Fibroblast of villous mesenchyme (primary cell): ENCODE data around the gene LAG3. TPM values are rescaled to one million over a fixed set of nuclear protein-coding genes. Genes with fewer than 3 reads are reported as not detected.

Experiments
- DNase-seq: peaks from one replicate; pipeline ENCODE4 v3.0.0-alpha.2; 2010; ENCODE audit warnings: low read depth
- H3K4me3 ChIP-seq: 2 replicates; pipeline ENCODE4 v1.5.1; 2011; ENCODE audit warnings: low read depth, mild to moderate bottlenecking, low read length
- CTCF ChIP-seq: IDR thresholded peaks from 2 replicates; pipeline ENCODE4 v1.5.1; 2012; ENCODE audit warnings: low read depth, mild to moderate bottlenecking, low read length; ENCODE audit not compliant: insufficient read depth
- total RNA-seq: library from RNA; depleted of rRNA; stranded (reverse); fragments of >200 nt; gene quantifications from 2 replicates; pipeline ENCODE4 v1.2.3, GENCODE V29; 2012

The LAG3 gene
- total RNA-seq, 1 donor = 0.43 TPM

DNA sequence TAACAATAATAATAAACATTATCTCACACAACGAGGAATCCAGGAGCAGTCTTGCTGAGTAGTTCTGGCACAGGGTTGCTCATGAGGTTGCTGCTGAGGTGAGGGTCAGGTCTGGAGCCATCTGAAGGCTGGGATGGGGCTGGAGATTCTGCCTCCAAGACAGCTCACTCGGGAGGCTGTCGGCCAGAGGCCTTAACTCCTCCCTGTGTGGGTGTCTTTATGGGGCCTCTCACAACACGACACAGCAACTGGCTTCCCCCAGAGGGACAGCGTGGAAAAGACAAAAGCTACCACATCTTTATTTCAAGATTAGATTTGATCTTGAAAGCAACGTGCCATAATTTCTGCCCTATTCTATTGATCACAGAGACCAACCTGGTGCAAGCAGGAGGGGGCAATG lies 9.8 kb downstream of the LAG3 start:
- no peak for TF ChIP-seq CTCF
- DNase-seq = no peak

GRCh38 chr12:6782850-6783566 lies 10.7 kb downstream of the LAG3 start:
- no peak for TF ChIP-seq CTCF

More for the DNA sequence above, 9.8 kb downstream of the LAG3 start:
- no peak overlapping the region for H3K4me3 ChIP-seq

GRCh38 chr12:6783828-6784227 lies 11.5 kb downstream of the LAG3 start:
- DNase-seq = no peak
- TF ChIP-seq CTCF = no peak
- no peak overlapping the region for H3K4me3 ChIP-seq

More at GRCh38 chr12:6782850-6783566, 10.7 kb downstream of the LAG3 start:
- no peak for DNase-seq
- no peak overlapping the region for H3K4me3 ChIP-seq

DNA sequence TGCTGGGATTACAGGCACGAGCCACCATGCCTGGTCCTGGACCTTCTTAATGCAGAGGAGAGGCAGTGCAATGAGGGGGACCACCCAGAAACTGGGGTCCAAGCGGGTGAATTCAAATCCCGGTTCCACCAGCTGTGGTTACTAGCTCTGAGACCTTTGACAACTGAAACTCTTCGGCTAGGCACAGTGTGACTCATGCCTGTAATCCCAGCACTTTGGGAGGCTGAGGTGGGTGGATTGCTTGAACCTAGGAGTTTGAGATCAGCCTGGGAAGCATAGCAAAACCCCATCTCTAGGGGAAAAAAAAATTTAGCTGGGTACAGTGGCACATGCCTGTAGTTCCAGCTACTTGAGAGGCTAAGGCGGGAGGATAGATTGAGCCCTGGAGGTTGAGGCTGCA lies 12.0 kb downstream of the LAG3 start:
- no peak overlapping the region for H3K4me3 ChIP-seq
- no peak for TF ChIP-seq CTCF
- no peak for DNase-seq

DNA sequence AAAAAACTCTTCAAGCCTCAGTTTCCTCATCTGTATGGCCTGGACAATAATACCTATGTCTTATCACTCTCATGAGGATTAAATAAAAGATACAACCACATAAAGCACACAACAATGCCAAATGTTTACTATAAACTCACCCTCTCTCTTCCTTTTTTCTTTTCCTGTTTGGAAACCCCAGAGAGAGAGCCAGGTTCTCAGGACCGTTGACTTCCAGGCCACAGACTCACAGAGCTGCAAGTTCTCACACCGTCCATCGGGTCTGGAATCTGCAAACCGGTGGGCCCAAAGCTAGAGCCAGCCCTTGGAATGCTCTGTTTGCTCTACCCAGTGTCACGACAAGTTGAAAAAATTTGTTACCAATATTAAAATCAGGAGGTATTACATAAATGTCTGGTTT lies 12.4 kb downstream of the LAG3 start:
- no peak for TF ChIP-seq CTCF
- no peak overlapping the region for H3K4me3 ChIP-seq
- no peak for DNase-seq

GRCh38 chr12:6786416-6787094 lies 14.2 kb downstream of the LAG3 start:
- H3K4me3 ChIP-seq = no peak overlapping the region
- no peak for TF ChIP-seq CTCF
- DNase-seq = no peak
